SK-N-SH treated with all-trans-retinoic acid at 6 μM for 48 hours (cell line): ENCODE data around the gene AADAC.
"Not testable (repeated sequence)": the region's sequence is repeated elsewhere in the genome, so short reads cannot be mapped to it uniquely, and the experiment has no call there.

Experiments used
- ATAC-seq: fragments of 200-7000 bp; cut with Tn5 transposase; 3 replicates; pipeline ENCODE4 v1.9.1; 2020; ENCODE audit warnings: mild to moderate bottlenecking, moderate library complexity
- ARNTL ChIP-seq: fragments of 450-650 bp; formaldehyde crosslinking; IDR thresholded peaks from 2 replicates; pipeline ENCODE4 v1.5.0; 2020; ENCODE audit warnings: low read depth, mild to moderate bottlenecking, moderate library complexity, borderline replicate concordance
- BACH2 ChIP-seq: fragments of 250-450 bp; sonication (Bioruptor Pico); IDR thresholded peaks from 2 replicates; pipeline ENCODE4 v1.9.0; 2021; ENCODE audit warnings: mild to moderate bottlenecking, borderline replicate concordance
- CREB5 ChIP-seq: fragments of 250-450 bp; sonication (Bioruptor Pico); IDR thresholded peaks from 2 replicates; pipeline ENCODE4 v1.5.1; 2020; ENCODE audit warnings: low read depth, mild to moderate bottlenecking, moderate library complexity
- CSDC2 ChIP-seq: fragments of 250-450 bp; sonication (Bioruptor Pico); IDR thresholded peaks from 2 replicates; pipeline ENCODE4 v1.5.0; 2020; ENCODE audit warnings: mild to moderate bottlenecking, moderate library complexity
- CSRNP3 ChIP-seq: fragments of 250-450 bp; sonication (Bioruptor Pico); IDR thresholded peaks from 2 replicates; pipeline ENCODE4 v1.5.1; 2021; ENCODE audit warnings: mild to moderate bottlenecking, moderate library complexity
- ESRRG ChIP-seq: fragments of 250-450 bp; sonication (Bioruptor Pico); IDR thresholded peaks from 2 replicates; pipeline ENCODE4 v1.6.1; 2021; ENCODE audit warnings: mild to moderate bottlenecking
- GLIS3 ChIP-seq: fragments of 250-450 bp; sonication (Bioruptor Pico); IDR thresholded peaks from 2 replicates; pipeline ENCODE4 v1.5.0; 2020; ENCODE audit warnings: mild to moderate bottlenecking, moderate library complexity
- OSR1 ChIP-seq: fragments of 250-450 bp; sonication (Bioruptor Pico); IDR thresholded peaks from 2 replicates; pipeline ENCODE4 v1.8.0; 2022; ENCODE audit warnings: moderate library complexity, mild to moderate bottlenecking, inconsistent platforms
- PATZ1 ChIP-seq: fragments of 250-450 bp; sonication (Bioruptor Pico); IDR thresholded peaks from 2 replicates; pipeline ENCODE4 v1.8.0; 2020; ENCODE audit warnings: mild to moderate bottlenecking, moderate library complexity, borderline replicate concordance
- POU6F1 ChIP-seq: fragments of 250-450 bp; sonication (Bioruptor Pico); IDR thresholded peaks from 2 replicates; pipeline ENCODE4 v1.8.0; 2021; ENCODE audit warnings: low read depth, mild to moderate bottlenecking, moderate library complexity, borderline replicate concordance
- PPARA ChIP-seq: fragments of 250-450 bp; sonication (Bioruptor Pico); IDR thresholded peaks from 2 replicates; pipeline ENCODE4 v1.5.0; 2020; ENCODE audit warnings: mild to moderate bottlenecking, borderline replicate concordance
- RARB ChIP-seq: fragments of 250-450 bp; sonication (Bioruptor Pico); IDR thresholded peaks from 2 replicates; pipeline ENCODE4 v1.8.0; 2021; ENCODE audit warnings: mild to moderate bottlenecking, moderate library complexity
- TCF4 ChIP-seq: fragments of 250-450 bp; sonication (Bioruptor Pico); IDR thresholded peaks from 2 replicates; pipeline ENCODE4 v1.8.0; 2021; ENCODE audit warnings: mild to moderate bottlenecking, moderate library complexity, borderline replicate concordance
- TOX ChIP-seq: fragments of 250-450 bp; sonication (Bioruptor Pico); IDR thresholded peaks from 2 replicates; pipeline ENCODE4 v1.8.0; 2021; ENCODE audit warnings: mild to moderate bottlenecking, moderate library complexity, borderline replicate concordance
- ZC3H10 ChIP-seq: fragments of 250-450 bp; sonication (Bioruptor Pico); IDR thresholded peaks from 2 replicates; pipeline ENCODE4 v1.5.1; 2021; ENCODE audit warnings: mild to moderate bottlenecking, moderate library complexity
- ZFP3 ChIP-seq: fragments of 250-450 bp; sonication (Bioruptor Pico); IDR thresholded peaks from 2 replicates; pipeline ENCODE4 v1.5.0; 2020; ENCODE audit warnings: mild to moderate bottlenecking, moderate library complexity
- ZFP30 ChIP-seq: fragments of 450-650 bp; formaldehyde crosslinking; IDR thresholded peaks from 2 replicates; pipeline ENCODE4 v1.5.0; 2022; ENCODE audit warnings: mild to moderate bottlenecking, moderate library complexity
- ZNF8 ChIP-seq: fragments of 450-650 bp; formaldehyde crosslinking; IDR thresholded peaks from 2 replicates; pipeline ENCODE4 v1.5.0; 2020; ENCODE audit warnings: mild to moderate bottlenecking, moderate library complexity
- TF ChIP-seq, protein P1 (sequence below): fragments of 250-450 bp; sonication (Bioruptor Pico); IDR thresholded peaks from 2 replicates; pipeline ENCODE4 v1.5.0; 2020; ENCODE audit warnings: mild to moderate bottlenecking, moderate library complexity

Gene AADAC

GRCh38 chr3:151869181-151869580 lies 55.3 kb downstream of the AADAC start (continued):
- no peak for TF ChIP-seq PATZ1 (CRISPR knock-in tag)
- TF ChIP-seq PPARA, result no peak
- no peak for TF ChIP-seq ZC3H10 (CRISPR knock-in tag)

DNA sequence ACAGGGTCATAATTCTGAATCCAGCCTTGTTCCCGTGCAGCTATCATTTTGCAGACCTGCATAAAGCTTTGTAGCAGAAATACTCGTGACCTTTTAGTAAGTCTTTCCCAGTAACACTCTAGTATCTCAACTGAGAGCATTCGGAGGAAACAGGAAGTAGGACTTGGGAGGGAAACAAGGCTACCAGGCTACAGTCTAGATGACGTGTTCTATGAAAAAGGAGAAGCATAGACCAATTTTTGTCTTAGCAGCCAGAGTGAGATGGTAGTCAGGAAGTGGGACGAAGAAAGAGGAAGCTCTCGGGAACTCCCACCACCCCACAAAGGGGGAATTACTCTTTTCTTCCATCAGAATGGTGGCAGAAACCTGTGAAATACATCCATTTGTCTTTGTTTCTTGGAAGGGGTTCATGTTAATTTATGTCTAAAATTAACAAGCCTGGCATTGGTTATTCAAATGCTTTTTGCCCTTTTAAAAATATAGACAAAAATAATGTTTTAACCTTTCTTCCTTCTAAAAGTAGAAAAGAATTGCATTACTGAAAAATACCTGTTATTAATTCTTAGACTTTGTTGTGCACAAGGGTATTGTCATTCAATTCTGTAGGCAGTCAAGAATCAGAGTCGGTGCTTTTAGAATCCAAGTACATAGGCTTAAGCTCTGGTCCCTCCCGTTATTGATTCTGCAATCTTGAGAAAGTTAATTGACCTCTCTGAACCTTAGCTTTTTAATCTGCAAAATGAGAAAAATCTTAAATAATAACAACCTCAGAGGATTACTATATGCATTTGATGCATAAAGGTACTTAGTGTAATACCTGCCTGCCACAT lies 57.9 kb downstream of the AADAC start:
- TF ChIP-seq ARNTL (CRISPR knock-in tag) (no peak), ZC3H10 (CRISPR knock-in tag) (no peak), ESRRG (no peak), TCF4 (no peak), ZNF8 (CRISPR knock-in tag) (no peak), CREB5 (CRISPR knock-in tag) (no peak), CSDC2 (CRISPR knock-in tag) (no peak), POU6F1 (CRISPR knock-in tag) (no peak)
- peak; percentile 72 for ATAC-seq

DNA sequence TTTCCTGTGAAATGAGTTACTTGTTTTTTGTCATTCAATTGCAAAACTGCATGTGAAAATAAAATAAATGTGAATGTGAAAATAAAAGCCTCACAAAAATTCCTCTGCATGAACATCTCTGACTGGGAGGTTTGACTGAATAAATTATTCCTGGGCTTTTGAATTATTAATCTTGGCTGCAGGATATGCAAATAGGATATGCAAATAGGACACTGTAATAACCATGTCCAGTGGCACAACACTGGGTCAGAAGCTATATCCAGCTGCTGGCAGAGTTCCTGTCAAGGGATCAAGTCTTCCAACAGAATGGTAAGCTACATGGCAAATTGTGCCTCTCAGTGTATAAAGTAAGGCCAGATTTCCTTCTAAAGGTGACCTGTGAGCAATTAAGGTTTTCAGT lies 59.5 kb downstream of the AADAC start, which contains the start of gene SUCNR1:
Gene SUCNR1, plus strand, starts transcription at position 246 of the 400 bp plus-strand sequence. CDS start 6,250 bp downstream, outside the sequence.
- TF ChIP-seq OSR1 (CRISPR knock-in tag), result no peak
- TF ChIP-seq PPARA, result no peak
- TF ChIP-seq ZC3H10 (CRISPR knock-in tag), result no peak
- TF ChIP-seq CSRNP3 (CRISPR knock-in tag), result no peak
- TF ChIP-seq CREB5 (CRISPR knock-in tag), result no peak
- no peak for TF ChIP-seq ZFP3
- TF ChIP-seq PATZ1 (CRISPR knock-in tag), result no peak
- TF ChIP-seq ZFP30 (CRISPR knock-in tag), result no peak
- no peak for TF ChIP-seq ZNF8 (CRISPR knock-in tag)
- no peak for TF ChIP-seq ARNTL (CRISPR knock-in tag)
- no peak for TF ChIP-seq TOX (CRISPR knock-in tag)
- TF ChIP-seq RARB (CRISPR knock-in tag), result no peak
- no peak for TF ChIP-seq GLIS3 (CRISPR knock-in tag)
- TF ChIP-seq, protein P1, sequence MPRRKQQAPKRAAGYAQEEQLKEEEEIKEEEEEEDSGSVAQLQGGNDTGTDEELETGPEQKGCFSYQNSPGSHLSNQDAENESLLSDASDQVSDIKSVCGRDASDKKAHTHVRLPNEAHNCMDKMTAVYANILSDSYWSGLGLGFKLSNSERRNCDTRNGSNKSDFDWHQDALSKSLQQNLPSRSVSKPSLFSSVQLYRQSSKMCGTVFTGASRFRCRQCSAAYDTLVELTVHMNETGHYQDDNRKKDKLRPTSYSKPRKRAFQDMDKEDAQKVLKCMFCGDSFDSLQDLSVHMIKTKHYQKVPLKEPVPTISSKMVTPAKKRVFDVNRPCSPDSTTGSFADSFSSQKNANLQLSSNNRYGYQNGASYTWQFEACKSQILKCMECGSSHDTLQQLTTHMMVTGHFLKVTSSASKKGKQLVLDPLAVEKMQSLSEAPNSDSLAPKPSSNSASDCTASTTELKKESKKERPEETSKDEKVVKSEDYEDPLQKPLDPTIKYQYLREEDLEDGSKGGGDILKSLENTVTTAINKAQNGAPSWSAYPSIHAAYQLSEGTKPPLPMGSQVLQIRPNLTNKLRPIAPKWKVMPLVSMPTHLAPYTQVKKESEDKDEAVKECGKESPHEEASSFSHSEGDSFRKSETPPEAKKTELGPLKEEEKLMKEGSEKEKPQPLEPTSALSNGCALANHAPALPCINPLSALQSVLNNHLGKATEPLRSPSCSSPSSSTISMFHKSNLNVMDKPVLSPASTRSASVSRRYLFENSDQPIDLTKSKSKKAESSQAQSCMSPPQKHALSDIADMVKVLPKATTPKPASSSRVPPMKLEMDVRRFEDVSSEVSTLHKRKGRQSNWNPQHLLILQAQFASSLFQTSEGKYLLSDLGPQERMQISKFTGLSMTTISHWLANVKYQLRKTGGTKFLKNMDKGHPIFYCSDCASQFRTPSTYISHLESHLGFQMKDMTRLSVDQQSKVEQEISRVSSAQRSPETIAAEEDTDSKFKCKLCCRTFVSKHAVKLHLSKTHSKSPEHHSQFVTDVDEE (CRISPR knock-in tag), result no peak
- TF ChIP-seq BACH2 (CRISPR knock-in tag), result no peak
- ATAC-seq, result no peak; the same call in 2 of the 3 replicates

DNA sequence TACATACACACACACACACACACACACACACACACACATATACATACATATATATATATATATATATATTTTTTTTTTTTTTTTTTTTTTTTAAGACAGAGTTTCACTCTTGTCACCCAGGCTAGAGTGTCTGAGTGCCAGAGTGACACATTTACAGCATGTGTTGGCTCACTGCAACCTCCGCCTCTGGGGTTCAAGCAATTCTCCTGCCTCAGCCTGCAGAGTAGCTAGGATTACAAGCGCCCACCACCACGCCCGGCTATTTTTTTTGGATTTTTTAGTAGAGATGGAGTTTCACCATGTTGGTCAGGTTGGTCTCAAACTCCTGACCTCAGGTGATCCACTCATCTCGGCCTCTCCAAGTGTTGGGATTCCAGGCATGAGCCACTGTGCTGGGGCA lies 60.2 kb downstream of the AADAC start:
- not testable (repeated sequence) for ATAC-seq
